ENCODE data around the gene ANO2.

Gene ANO2

GRCh38 chr12:5916785-5917290 is 28.2 kb downstream of the ANO2 start:
- DNase-seq (ENCODE audit: low read depth): no peak

- no peak for DNase-seq (ENCODE audit: low read depth)
Measured at GRCh38 chr12:5915511-5915910, 29.5 kb downstream of the ANO2 start.

- DNase-seq (ENCODE audit: low read depth): no peak
Measured at GRCh38 chr12:5914387-5915149, 30.5 kb downstream of the ANO2 start.

- no peak for DNase-seq (ENCODE audit: low read depth)
Measured at GRCh38 chr12:5913387-5913786, 31.7 kb downstream of the ANO2 start.

GRCh38 chr12:5912437-5913334 is 32.4 kb downstream of the ANO2 start:
- DNase-seq (ENCODE audit: low read depth): no peak

- no peak for DNase-seq (ENCODE audit: low read depth)
Measured at GRCh38 chr12:5912011-5912410, 33.0 kb downstream of the ANO2 start.

- no peak for DNase-seq (ENCODE audit: low read depth)
Measured at GRCh38 chr12:5910790-5911548, 34.1 kb downstream of the ANO2 start.

- no peak for DNase-seq (ENCODE audit: low read depth)
Measured at GRCh38 chr12:5909560-5909959, 35.5 kb downstream of the ANO2 start.

GRCh38 chr12:5908251-5908650 is 36.8 kb downstream of the ANO2 start:
- no peak for DNase-seq (ENCODE audit: low read depth)

GRCh38 chr12:5907807-5908206 is 37.3 kb downstream of the ANO2 start:
- DNase-seq (ENCODE audit: low read depth): no peak

- DNase-seq (ENCODE audit: low read depth): no peak
Measured at GRCh38 chr12:5905757-5906156, 39.3 kb downstream of the ANO2 start.

GRCh38 chr12:5904969-5905368 is 40.1 kb downstream of the ANO2 start:
- DNase-seq (ENCODE audit: low read depth): no peak

- DNase-seq (ENCODE audit: low read depth): no peak
Measured at GRCh38 chr12:5904441-5904840, 40.6 kb downstream of the ANO2 start.

GRCh38 chr12:5902736-5903135 is 42.3 kb downstream of the ANO2 start:
- DNase-seq (ENCODE audit: low read depth): no peak

- DNase-seq (ENCODE audit: low read depth): no peak
Measured at GRCh38 chr12:5901416-5901815, 43.6 kb downstream of the ANO2 start.

- no peak for DNase-seq (ENCODE audit: low read depth)
Measured at GRCh38 chr12:5900533-5901205, 44.4 kb downstream of the ANO2 start.

GRCh38 chr12:5900076-5900475 is 45.0 kb downstream of the ANO2 start:
- DNase-seq (ENCODE audit: low read depth): no peak

- no peak for DNase-seq (ENCODE audit: low read depth)
Measured at GRCh38 chr12:5899675-5900074, 45.4 kb downstream of the ANO2 start.

- no peak for DNase-seq (ENCODE audit: low read depth)
Measured at GRCh38 chr12:5898874-5899273, 46.2 kb downstream of the ANO2 start.

GRCh38 chr12:5889381-5890047 is 55.5 kb downstream of the ANO2 start:
- DNase-seq (ENCODE audit: low read depth): no peak

- DNase-seq (ENCODE audit: low read depth): no peak
Measured at GRCh38 chr12:5888816-5889315, 56.2 kb downstream of the ANO2 start.
